Immature natural killer cell (primary cell): ENCODE measurements around the gene HIC1. TPM values are rescaled to one million over a fixed set of nuclear protein-coding genes. Genes with fewer than 3 reads are reported as not detected.

Source experiments
- DNase-seq, 3 donors: peaks; one replicate each; pipeline ENCODE4 v3.0.0; 2022; ENCODE audit warnings: mixed read lengths in 1 of 3
- H3K27ac Mint-ChIP-seq, 6 donors: one replicate each; pipeline ENCODE4 v1.8.0; 2020; ENCODE audit warnings: mixed read lengths in 6 of 6, mild to moderate bottlenecking in 5 of 6, inconsistent platforms in 4 of 6, moderate library complexity in 3 of 6
- H3K27me3 Mint-ChIP-seq, 3 donors: one replicate each; pipeline ENCODE4 v1.8.0; 2020 to 2021; ENCODE audit warnings: low read depth in 3 of 3, mild to moderate bottlenecking in 3 of 3, mixed read lengths in 3 of 3, moderate library complexity in 3 of 3, inconsistent platforms in 1 of 3
- H3K36me3 Mint-ChIP-seq, 3 donors: one replicate each; pipeline ENCODE4 v1.8.0; 2020; ENCODE audit warnings: mixed read lengths in 3 of 3, inconsistent platforms in 2 of 3, mild to moderate bottlenecking in 2 of 3
- H3K4me1 Mint-ChIP-seq, 2 donors: one replicate each; pipeline ENCODE4 v1.8.0; 2020; ENCODE audit warnings: inconsistent platforms in 2 of 2, mild to moderate bottlenecking in 2 of 2, mixed read lengths in 2 of 2, moderate library complexity in 1 of 2
- H3K4me3 Mint-ChIP-seq, 5 donors: one replicate each; pipeline ENCODE4 v1.8.0; 2020; ENCODE audit warnings: mild to moderate bottlenecking in 5 of 5, mixed read lengths in 5 of 5, inconsistent platforms in 3 of 5, moderate library complexity in 3 of 5
- H3K9me3 Mint-ChIP-seq, 6 donors: one replicate each; pipeline ENCODE4 v1.8.0; 2020; ENCODE audit warnings: mild to moderate bottlenecking in 6 of 6, mixed read lengths in 6 of 6, inconsistent platforms in 4 of 6, moderate library complexity in 3 of 6
- polyA plus RNA-seq, 3 donors: library from polyadenylated mRNA; unstranded; fragments of 300-500 nt; fragmentation: Illumina TruSeq; gene quantifications; one replicate each; pipeline ENCODE4 v1.2.3, GENCODE V29; 2021

The HIC1 gene
- polyA plus RNA-seq, 3 donors from 2014 or later = 0.90 to 5.9 (median 1.2) TPM

DNA sequence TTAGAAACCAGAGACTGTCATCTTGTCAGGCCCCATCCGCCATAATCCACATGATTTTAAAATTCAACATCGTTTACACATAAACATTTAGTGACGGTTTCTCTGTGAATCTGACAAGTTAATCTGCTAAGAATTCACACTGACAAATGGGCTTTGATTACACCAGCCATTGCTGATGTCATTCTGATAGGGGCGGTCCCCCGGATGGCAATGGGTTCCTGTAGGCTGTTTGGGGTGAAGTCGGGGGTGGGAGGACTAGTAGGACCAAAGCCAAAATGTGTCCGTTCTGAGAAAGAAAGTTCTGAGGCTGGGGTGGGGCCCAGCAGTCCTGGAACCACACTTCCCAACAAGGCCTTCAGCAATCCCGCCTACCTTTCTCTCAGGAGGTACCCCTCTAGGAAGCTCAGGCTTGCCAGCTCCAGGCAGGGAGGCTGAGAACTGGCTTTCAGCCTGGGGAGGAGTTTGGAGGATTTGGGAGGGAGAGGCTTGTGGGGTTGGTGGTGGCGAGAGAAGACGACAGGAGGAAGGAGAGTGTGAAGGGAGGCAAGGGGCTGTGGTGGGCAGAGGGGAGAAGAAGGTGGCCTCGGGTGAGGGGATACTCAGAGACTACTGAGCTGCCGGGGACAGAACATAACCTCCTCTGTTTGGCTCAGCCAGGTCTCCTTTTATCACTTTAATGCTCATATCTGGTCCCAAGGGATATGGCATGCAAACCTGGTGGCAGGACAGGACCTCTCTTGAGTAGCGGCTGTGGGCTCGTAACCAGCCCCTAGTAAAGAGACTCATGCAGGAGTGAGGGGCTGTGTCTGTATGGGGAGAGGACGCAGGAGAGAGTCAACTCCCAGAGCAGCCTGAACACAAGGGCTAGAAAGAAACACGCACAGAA lies 8.6 kb downstream of the HIC1 start:
- H3K36me3 Mint-ChIP-seq = peaks cover 13 to 24% (median 22%) of the 10 kb centered on the region in 3 donors
- H3K4me1 Mint-ChIP-seq = peaks cover 34 to 78% of the 10 kb centered on the region in 2 donors
- H3K27me3 Mint-ChIP-seq = peaks cover 11 to 12% (median 12%) of the 10 kb centered on the region in 3 donors
- DNase-seq = no peak
- peak overlapping the region in 1 of 5 donors; percentile 42 for H3K4me3 Mint-ChIP-seq
- no peaks in the 10 kb centered on the region for H3K9me3 Mint-ChIP-seq
- peak overlapping the region; percentile 51 to 81 (median 63) for H3K27ac Mint-ChIP-seq

DNA sequence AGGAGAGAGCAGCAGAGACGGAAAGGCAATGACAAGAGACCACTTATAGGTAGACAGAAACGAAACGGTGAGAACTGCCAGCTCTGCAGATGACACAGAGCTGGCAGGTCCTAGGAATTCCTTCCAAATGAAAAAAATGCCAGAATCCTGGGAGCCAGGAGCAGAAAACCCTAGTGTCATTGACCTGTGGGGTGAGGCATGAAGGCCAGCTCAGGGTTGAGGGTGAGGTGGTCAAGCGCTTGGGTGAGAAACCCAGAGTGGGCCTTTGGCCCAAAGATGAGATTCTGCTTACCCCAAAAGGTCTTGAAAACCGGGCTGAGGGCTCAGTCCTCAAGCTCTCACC lies 9.2 kb downstream of the HIC1 start:
- Mint-ChIP-seq H3K4me1 (peaks cover 34 to 78% of the 10 kb centered on the region in 2 donors), H3K27ac (peak overlapping the region; percentile 43 to 81 (median 68)), H3K4me3 (no peak overlapping the region), H3K9me3 (no peaks in the 10 kb centered on the region), H3K27me3 (peaks cover 10 to 12% (median 11%) of the 10 kb centered on the region in 3 donors), H3K36me3 (peaks cover 13 to 27% (median 22%) of the 10 kb centered on the region in 3 donors)
- DNase-seq = no peak

DNA sequence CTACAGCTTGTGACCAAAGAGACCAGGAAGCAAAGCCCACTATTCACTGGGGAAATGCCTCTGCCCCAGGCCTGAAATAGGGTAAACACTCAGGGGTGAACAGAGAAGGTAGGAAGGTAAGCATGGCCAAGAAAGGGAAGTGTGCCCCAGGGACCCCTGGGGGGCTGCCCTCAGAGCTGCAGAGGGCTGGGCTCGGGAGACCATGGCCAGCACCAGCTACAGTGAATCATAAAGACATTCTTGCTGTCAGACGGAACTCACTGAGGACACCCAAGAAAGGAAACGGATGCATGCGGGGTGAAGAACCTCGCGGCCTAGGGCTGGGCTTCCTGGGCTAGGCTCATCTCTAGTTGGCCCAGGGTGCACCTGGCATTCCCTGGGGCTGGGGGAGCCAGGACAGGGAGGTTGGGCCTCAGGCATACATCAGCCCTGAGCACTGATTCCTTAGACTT lies 9.6 kb downstream of the HIC1 start:
- Mint-ChIP-seq H3K27ac (peak overlapping the region; percentile 43 to 87 (median 81)), H3K27me3 (peaks cover 8 to 10% (median 8%) of the 10 kb centered on the region in 3 donors), H3K4me1 (peaks cover 31 to 75% of the 10 kb centered on the region in 2 donors), H3K9me3 (no peaks in the 10 kb centered on the region), H3K36me3 (peaks cover 10 to 28% (median 22%) of the 10 kb centered on the region in 3 donors), H3K4me3 (peak overlapping the region in 1 of 5 donors; percentile 44)
- no peak for DNase-seq

DNA sequence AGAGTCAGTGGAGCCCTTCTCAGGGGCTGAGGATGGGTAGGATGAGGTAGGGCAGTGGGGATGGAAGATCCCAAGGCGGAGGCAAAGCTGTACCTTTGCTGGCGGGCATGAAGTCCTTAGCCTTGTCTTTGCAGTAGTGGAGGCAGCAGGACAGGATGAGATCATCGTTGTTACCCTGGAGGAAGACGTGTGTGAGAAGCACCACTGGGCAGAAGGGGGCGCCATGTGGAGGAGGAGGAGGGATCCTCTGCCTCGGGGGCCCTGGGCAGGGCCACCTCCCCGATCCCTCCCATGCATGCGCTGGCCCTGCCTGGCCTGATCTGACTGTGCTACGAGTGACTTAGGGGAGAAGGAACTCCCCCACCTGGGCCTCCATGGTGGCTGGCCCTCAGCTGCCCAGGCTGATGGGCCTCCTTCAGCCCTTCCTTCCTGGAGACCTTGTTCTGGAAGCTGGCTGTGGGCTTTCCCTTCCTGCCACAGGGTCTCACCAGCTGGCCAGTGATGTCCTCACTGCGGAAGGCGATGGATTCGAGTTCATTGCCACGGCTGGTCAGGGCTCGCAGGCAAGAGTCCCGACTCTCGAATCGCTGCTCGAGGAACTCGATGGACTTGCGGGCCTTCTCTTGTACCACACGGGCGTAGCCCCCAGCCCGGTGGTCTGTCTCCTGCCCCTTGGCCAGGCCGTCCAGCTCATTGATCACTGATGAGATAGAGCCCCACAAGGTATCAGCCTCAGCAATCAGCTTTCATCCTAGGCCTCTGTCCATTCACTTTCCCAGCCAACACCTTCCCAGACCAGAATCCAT lies 10.3 kb downstream of the HIC1 start:
- H3K27ac Mint-ChIP-seq = peak overlapping the region; percentile 65 to 87 (median 81)
- H3K9me3 Mint-ChIP-seq = no peaks in the 10 kb centered on the region
- peaks cover 5 to 10% (median 6%) of the 10 kb centered on the region in 3 donors for H3K27me3 Mint-ChIP-seq
- peak in 1 of 3 donors; percentile 38 for DNase-seq
- H3K36me3 Mint-ChIP-seq = peaks cover 14 to 32% (median 22%) of the 10 kb centered on the region in 3 donors
- peaks cover 27 to 75% of the 10 kb centered on the region in 2 donors for H3K4me1 Mint-ChIP-seq
- H3K4me3 Mint-ChIP-seq = peak overlapping the region in 1 of 5 donors; percentile 44

DNA sequence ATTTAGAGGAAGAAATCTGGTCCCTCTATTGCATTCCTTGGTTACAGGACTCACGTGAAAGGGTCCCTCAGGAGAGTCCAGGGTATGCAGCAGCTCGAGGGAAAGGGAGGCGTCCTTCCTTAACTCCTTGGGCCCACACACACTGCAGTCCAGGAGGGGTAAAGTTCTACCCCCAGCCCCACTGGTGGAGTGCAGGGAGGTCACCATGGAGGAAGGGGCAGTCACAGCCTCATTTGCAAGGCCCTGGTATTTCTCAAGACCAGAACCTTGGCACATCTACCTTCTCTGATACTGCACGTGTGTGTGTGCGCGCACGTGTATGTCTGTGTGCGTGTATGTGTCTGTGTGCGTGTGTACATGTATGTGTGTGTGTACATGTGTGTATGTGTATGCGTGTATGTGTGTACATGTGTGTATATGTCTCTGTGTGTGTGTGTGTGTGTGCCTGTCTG lies 11.1 kb downstream of the HIC1 start:
- H3K9me3 Mint-ChIP-seq = no peaks in the 10 kb centered on the region
- peak overlapping the region in 3 of 6 donors; percentile 35 to 86 (median 81) for H3K27ac Mint-ChIP-seq
- H3K27me3 Mint-ChIP-seq = peaks cover 2 to 10% (median 3%) of the 10 kb centered on the region in 3 donors
- no peak overlapping the region for H3K4me3 Mint-ChIP-seq
- peaks cover 13 to 25% (median 22%) of the 10 kb centered on the region in 3 donors for H3K36me3 Mint-ChIP-seq
- DNase-seq = no peak
- peaks cover 19 to 68% of the 10 kb centered on the region in 2 donors for H3K4me1 Mint-ChIP-seq

DNA sequence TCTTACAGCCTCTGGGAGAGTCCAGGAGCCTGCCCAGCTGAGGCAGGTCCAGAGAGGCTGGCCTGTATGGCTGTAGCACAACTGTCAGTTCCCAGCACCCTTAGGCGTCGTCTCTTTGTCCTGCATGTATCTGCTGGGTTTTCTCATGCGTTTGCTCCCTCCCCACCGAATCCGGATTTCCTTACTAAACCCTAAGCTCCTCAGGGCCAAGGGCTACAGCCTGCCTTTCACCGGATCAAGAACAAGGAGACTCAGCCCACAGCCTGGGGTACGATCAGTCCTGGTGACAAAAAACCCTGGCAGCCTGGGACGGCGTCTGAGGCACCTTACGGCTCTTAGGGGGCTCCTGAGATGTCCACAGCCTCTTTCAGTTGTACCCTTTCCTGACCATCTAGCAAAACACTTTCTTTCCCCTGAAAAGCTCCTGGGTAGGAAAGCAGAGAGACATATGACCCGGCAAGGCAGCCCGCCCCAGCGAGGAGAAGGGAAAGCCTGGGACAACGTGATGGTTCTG lies 12.2 kb downstream of the HIC1 start:
- Mint-ChIP-seq H3K27me3 (peaks cover 2 to 9% (median 3%) of the 10 kb centered on the region in 3 donors), H3K27ac (no peak overlapping the region), H3K4me1 (peaks cover 17 to 63% of the 10 kb centered on the region in 2 donors), H3K4me3 (no peak overlapping the region), H3K36me3 (peaks cover 19 to 37% (median 19%) of the 10 kb centered on the region in 3 donors), H3K9me3 (no peaks in the 10 kb centered on the region)
- DNase-seq = no peak

DNA sequence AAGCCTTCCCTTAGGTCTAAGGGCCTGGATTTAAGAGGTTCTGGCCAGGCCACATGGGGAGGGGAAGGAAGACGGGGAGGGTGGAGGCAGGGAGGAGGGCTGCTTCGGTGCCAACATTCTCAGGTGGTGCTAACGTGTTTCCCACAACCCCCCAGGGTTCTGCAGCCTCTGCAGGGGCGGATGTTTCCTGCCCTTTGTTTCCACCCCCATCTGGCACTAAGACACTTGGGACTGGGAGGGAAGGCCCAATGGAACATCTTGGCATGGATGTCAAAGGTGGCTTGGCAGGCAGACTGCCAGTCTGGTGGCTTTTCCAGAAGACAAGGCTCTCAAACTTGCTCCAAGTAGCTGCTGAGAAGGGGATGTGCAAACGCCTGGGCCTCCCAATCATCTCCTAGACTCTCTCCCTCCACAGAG lies 12.7 kb downstream of the HIC1 start:
- Mint-ChIP-seq H3K27ac (no peak overlapping the region), H3K27me3 (peaks cover 2 to 9% (median 5%) of the 10 kb centered on the region in 3 donors), H3K36me3 (peaks cover 19 to 42% (median 23%) of the 10 kb centered on the region in 3 donors), H3K4me3 (no peak overlapping the region), H3K9me3 (no peaks in the 10 kb centered on the region), H3K4me1 (peaks cover 13 to 58% of the 10 kb centered on the region in 2 donors)
- DNase-seq = no peak

DNA sequence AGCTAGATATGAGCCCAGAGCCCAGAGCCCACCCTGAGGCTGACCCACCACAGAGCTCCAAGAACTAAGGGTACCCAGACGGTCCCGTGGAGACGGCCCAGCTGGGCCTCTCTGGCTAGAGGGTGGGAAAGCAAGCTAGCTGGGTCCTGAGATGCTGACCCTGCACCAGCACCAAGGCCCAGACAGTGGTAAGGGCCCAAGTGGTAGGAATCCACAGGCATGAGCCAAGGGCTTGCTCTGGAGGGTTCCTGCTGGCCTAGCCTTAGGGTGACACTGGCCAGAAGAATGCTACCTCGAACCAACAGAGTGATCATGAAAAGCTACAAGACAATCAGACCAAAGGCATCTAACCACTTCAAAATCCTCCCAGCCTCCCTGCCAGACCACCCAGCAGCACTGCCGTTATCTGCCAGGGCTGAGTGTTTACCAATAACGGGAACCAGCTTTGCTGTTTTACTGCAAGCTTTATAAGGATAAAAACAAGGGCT lies 13.2 kb downstream of the HIC1 start:
- peaks cover 19 to 44% (median 26%) of the 10 kb centered on the region in 3 donors for H3K36me3 Mint-ChIP-seq
- H3K4me3 Mint-ChIP-seq = no peak overlapping the region
- no peak for DNase-seq
- H3K27me3 Mint-ChIP-seq = peaks cover 2 to 9% (median 7%) of the 10 kb centered on the region in 3 donors
- peak overlapping the region in 1 of 6 donors; percentile 44 for H3K27ac Mint-ChIP-seq
- no peaks in the 10 kb centered on the region for H3K9me3 Mint-ChIP-seq
- H3K4me1 Mint-ChIP-seq = peaks cover 13 to 55% of the 10 kb centered on the region in 2 donors

DNA sequence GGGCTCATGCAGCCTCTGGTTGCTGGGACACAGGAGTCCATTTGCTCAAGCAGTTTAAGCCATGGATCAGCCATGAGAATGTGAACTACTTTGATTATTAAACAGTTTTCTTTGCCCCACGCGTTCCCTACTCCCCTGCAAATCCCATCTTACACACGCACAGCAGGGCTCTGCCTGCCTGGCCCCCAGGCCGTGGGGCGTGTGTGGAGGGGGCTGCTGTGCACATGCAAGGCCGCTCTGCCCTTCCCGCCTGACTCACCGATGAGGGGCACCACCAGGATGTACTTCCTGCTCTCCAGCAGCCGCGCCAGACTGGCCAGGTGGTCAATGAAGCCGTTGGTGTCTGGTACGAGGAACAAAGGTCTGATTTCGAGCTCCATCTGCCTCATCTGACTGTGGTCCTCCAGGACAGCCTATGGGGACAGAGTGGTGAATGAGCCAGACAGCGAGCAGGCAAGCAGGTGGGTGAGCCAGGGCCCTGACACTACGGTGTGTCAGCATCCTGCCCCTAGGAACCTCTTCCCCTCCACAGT lies 13.7 kb downstream of the HIC1 start:
- H3K27ac Mint-ChIP-seq = peak overlapping the region in 1 of 6 donors; percentile 44
- peaks cover 19 to 44% (median 26%) of the 10 kb centered on the region in 3 donors for H3K36me3 Mint-ChIP-seq
- H3K9me3 Mint-ChIP-seq = no peaks in the 10 kb centered on the region
- H3K4me3 Mint-ChIP-seq = no peak overlapping the region
- peaks cover 10 to 50% of the 10 kb centered on the region in 2 donors for H3K4me1 Mint-ChIP-seq
- no peak for DNase-seq
- peaks cover 2 to 9% (median 7%) of the 10 kb centered on the region in 3 donors for H3K27me3 Mint-ChIP-seq

DNA sequence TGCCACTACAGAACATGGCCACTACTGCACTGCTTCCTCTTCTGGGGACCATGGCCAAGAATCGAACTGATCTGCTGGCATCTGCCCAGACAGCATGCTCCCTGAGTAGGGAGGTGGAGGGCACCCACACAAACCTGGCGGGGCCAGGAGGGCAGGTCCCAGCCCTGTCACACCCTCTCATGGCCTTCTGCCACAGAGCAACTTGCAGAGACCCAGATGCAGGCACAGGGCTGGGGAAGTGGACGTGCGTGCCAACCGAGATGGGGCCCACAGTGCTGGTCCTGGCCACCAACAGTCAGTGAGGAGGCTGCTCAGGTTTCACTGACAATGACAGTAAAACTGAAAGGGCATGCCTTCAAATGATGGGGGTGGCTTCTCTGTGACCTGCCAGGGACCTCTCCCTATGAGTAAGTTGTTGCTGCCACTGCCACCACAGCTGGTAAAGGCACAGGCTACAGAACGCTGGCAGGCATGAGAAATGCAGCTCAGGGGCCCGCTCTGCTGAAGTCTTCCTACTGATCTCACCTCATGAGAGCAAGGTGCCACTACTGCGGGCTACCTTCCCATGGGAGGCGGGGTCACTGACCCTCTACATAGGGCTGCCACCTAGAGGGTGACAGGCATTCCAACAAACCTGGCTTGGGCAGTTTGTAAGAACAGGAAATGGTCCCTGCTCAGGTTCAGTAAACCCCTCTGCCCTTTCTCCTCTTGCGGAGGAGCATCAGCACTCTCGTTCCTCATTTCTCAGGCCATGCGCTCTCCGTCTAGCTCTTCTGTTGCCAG lies 15.5 kb downstream of the HIC1 start:
- H3K27me3 Mint-ChIP-seq = peaks cover 2 to 7% (median 6%) of the 10 kb centered on the region in 3 donors
- H3K9me3 Mint-ChIP-seq = no peaks in the 10 kb centered on the region
- peak overlapping the region in 2 of 6 donors; percentile 24 to 27 for H3K27ac Mint-ChIP-seq
- peaks cover 9 to 46% of the 10 kb centered on the region in 2 donors for H3K4me1 Mint-ChIP-seq
- peaks cover 9 to 38% (median 26%) of the 10 kb centered on the region in 3 donors for H3K36me3 Mint-ChIP-seq
- DNase-seq = no peak
- no peak overlapping the region for H3K4me3 Mint-ChIP-seq

DNA sequence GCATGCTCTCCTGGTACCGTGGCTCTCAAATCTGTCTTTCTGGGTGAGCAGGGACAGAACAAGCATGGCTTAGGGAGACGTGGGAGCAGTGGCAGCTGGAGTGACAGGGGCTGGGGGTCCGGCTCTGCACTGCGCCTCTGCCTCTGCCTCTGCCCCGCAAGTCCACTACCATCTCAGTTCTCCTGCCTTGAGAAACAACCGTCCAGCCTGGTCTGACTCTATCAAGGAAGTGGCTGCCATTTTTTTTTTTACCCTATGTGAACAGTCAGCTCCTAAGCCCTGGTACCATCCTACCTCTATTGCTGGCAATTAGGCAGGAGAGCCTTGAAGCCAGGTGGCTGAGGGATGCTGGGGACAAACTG lies 16.1 kb downstream of the HIC1 start:
- H3K36me3 Mint-ChIP-seq = peaks cover 8 to 37% (median 25%) of the 10 kb centered on the region in 3 donors
- DNase-seq = no peak
- H3K4me3 Mint-ChIP-seq = no peak overlapping the region
- H3K27me3 Mint-ChIP-seq = peaks cover 2 to 9% (median 6%) of the 10 kb centered on the region in 3 donors
- peak overlapping the region in 2 of 6 donors; percentile 21 to 46 for H3K27ac Mint-ChIP-seq
- H3K4me1 Mint-ChIP-seq = peaks cover 14 to 46% of the 10 kb centered on the region in 2 donors
- H3K9me3 Mint-ChIP-seq = no peaks in the 10 kb centered on the region

DNA sequence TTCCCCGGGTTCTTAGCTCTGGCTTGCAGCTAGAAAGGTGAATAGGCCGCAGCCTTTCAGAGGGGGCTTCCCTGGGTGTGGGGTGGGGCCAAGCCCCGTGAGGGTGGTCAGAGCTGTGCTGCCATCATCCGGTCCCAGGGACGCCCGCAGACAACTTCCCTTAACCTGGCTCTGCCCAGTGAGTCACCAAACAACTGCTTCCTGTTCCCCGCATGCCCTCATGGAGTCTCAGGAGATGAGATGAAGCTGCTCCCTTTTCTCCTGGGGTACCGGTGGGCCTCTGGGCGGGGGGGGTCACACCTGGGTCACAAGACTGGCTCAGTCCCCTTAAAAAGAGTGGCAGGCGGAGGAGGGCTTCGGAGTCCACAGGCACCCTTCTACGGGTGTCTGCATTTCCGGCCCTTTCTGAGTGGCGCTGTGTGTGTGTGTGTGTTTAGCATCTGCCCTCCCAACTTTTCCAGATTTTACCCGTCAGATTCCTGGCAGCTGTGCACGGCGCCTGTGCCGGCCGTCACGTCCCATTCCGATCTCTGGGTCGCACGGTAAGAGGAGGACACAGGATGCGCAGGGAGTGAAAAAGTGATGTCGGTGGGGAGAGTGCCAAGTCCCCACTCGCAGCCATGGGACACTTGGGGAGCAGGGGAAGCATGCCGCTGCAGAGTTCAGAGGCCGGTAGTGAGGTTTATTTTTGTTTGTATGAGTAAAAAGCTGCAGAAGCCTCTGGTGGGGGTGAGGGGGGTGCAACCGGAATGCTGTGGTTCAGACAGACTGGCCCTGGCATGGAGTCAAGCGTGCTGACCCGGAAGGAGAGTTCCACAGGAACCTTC lies 16.8 kb downstream of the HIC1 start:
- DNase-seq = no peak
- Mint-ChIP-seq H3K4me1 (peaks cover 19 to 47% of the 10 kb centered on the region in 2 donors), H3K36me3 (peaks cover 4 to 31% (median 20%) of the 10 kb centered on the region in 3 donors), H3K27me3 (peaks cover 2 to 11% (median 6%) of the 10 kb centered on the region in 3 donors), H3K4me3 (no peak overlapping the region), H3K9me3 (no peaks in the 10 kb centered on the region), H3K27ac (no peak overlapping the region)
